Hematopoietic multipotent progenitor cell treated with erythropoietin and hydrocortisone succinate and interleukin-3 and kit ligand, for 6 days (in vitro differentiated cells): ENCODE measurements around the gene CD4.
"Not testable (repeated sequence)": the region's sequence is repeated elsewhere in the genome, so short reads cannot be mapped to it uniquely, and the experiment has no call there.

Experiments used
- DNase-seq: peaks from one replicate; pipeline ENCODE4 v3.0.0-alpha.2; 2015

CD4 gene

DNA sequence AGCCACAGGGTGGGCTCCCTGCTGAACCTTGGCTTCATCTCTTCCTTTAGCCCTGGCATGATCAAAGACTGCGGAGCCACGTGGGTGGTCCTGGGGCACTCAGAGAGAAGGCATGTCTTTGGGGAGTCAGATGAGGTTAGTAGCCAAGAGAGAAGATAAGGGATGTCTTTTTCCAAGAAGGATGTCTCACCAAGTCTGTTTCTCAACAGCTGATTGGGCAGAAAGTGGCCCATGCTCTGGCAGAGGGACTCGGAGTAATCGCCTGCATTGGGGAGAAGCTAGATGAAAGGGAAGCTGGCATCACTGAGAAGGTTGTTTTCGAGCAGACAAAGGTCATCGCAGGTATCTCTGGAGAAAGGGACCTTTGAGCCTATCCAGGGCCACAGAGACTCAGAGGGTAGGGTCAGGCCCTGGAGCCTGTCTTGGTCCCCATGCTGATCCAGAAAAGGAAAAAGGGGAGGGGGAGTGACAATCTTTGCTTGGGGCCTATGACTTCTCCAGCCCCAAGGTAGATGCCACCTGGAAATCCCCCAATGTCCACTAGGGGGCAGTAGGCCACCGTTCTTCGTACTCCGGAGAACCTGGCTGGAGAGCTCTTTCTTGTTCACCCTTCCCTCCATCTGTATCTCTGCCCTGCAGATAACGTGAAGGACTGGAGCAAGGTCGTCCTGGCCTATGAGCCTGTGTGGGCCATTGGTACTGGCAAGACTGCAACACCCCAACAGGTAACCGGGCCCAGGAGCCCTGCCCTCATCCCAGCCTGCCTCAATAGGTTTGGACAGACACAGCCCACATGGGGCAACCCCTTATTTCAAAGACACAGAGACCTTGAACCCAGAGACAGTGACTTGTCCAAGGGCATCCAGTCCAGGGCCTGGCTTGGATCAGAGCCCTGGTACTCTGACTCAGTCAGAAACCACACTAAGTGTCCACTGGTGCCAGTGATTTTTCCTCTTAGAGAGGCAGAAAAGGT, 80.0 kb downstream of the CD4 start:
- DNase-seq = peak; percentile 92

DNA sequence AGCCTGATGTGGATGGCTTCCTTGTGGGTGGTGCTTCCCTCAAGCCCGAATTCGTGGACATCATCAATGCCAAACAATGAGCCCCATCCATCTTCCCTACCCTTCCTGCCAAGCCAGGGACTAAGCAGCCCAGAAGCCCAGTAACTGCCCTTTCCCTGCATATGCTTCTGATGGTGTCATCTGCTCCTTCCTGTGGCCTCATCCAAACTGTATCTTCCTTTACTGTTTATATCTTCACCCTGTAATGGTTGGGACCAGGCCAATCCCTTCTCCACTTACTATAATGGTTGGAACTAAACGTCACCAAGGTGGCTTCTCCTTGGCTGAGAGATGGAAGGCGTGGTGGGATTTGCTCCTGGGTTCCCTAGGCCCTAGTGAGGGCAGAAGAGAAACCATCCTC, 81.0 kb downstream of the CD4 start:
- not testable (repeated sequence) for DNase-seq
